ENCODE measurements around the gene SLC45A1.
A peak's percentile ranks its signal among the peaks of the same experiment; 100 is the strongest.

SLC45A1 gene

GRCh38 chr1:8311068-8311718 is 6.7 kb upstream of the SLC45A1 start:
- no peak for DNase-seq (ENCODE audit: low spot score)

- no peak for DNase-seq (ENCODE audit: low spot score)
Observed at GRCh38 chr1:8312235-8313218, 5.4 kb upstream of the SLC45A1 start.

- DNase-seq (ENCODE audit: low spot score), result no peak
Observed at GRCh38 chr1:8313231-8313630, 4.7 kb upstream of the SLC45A1 start.

GRCh38 chr1:8314346-8315280 is 3.3 kb upstream of the SLC45A1 start:
- DNase-seq (ENCODE audit: low spot score), result peak; percentile 70

- DNase-seq (ENCODE audit: low spot score), result no peak
Observed at GRCh38 chr1:8315573-8316475, 2.1 kb upstream of the SLC45A1 start.

GRCh38 chr1:8318436-8318835 is 522 bp downstream of the SLC45A1 start:
- DNase-seq (ENCODE audit: low spot score), result no peak

- DNase-seq (ENCODE audit: low spot score), result no peak
Observed at GRCh38 chr1:8321612-8322011, 3.7 kb downstream of the SLC45A1 start.

- DNase-seq (ENCODE audit: low spot score), result no peak
Observed at GRCh38 chr1:8323706-8324105, 5.8 kb downstream of the SLC45A1 start.

GRCh38 chr1:8324176-8324810 is 6.4 kb downstream of the SLC45A1 start:
- DNase-seq (ENCODE audit: low spot score), result no peak

GRCh38 chr1:8325771-8326170 is 7.9 kb downstream of the SLC45A1 start:
- DNase-seq (ENCODE audit: low spot score), result no peak

GRCh38 chr1:8326265-8326664 is 8.4 kb downstream of the SLC45A1 start:
- DNase-seq (ENCODE audit: low spot score), result no peak

- DNase-seq (ENCODE audit: low spot score), result no peak
Observed at GRCh38 chr1:8328271-8328670, 10.4 kb downstream of the SLC45A1 start.

GRCh38 chr1:8329439-8329838 is 11.5 kb downstream of the SLC45A1 start:
- DNase-seq (ENCODE audit: low spot score), result no peak

- no peak for DNase-seq (ENCODE audit: low spot score)
Observed at GRCh38 chr1:8329858-8330257, 11.9 kb downstream of the SLC45A1 start.

GRCh38 chr1:8330271-8331125 is 12.6 kb downstream of the SLC45A1 start:
- DNase-seq (ENCODE audit: low spot score), result no peak

GRCh38 chr1:8332806-8333205 is 14.9 kb downstream of the SLC45A1 start:
- no peak for DNase-seq (ENCODE audit: low spot score)

- no peak for DNase-seq (ENCODE audit: low spot score)
Observed at GRCh38 chr1:8333246-8333987, 15.5 kb downstream of the SLC45A1 start.

GRCh38 chr1:8334106-8334851 is 16.4 kb downstream of the SLC45A1 start:
- no peak for DNase-seq (ENCODE audit: low spot score)
